IPS-15b (cell line): Measurements from ENCODE around the gene MDFIC.

Experiments
- H3K27me3 ChIP-seq: one replicate; pipeline ENCODE4 v1.6.1; 2013; ENCODE audit warnings: low read length; ENCODE audit not compliant: control insufficient read depth, insufficient read depth
- H3K36me3 ChIP-seq: one replicate; pipeline ENCODE4 v1.6.1; 2013; ENCODE audit warnings: low read length; ENCODE audit not compliant: control insufficient read depth, insufficient read depth
- H3K4me1 ChIP-seq: one replicate; pipeline ENCODE4 v1.6.1; 2013; ENCODE audit warnings: mild to moderate bottlenecking, low read length; ENCODE audit not compliant: control insufficient read depth, insufficient read depth
- H3K4me3 ChIP-seq: one replicate; pipeline ENCODE4 v1.5.1; 2013; ENCODE audit warnings: low read depth, low read length
- H3K9ac ChIP-seq: one replicate; pipeline ENCODE4 v1.6.1; 2013; ENCODE audit warnings: low read depth, mild to moderate bottlenecking, low read length
- H3K9me3 ChIP-seq: one replicate; pipeline ENCODE4 v1.6.1; 2013; ENCODE audit warnings: mild to moderate bottlenecking, low read length; ENCODE audit not compliant: control insufficient read depth, insufficient read depth

MDFIC gene

DNA sequence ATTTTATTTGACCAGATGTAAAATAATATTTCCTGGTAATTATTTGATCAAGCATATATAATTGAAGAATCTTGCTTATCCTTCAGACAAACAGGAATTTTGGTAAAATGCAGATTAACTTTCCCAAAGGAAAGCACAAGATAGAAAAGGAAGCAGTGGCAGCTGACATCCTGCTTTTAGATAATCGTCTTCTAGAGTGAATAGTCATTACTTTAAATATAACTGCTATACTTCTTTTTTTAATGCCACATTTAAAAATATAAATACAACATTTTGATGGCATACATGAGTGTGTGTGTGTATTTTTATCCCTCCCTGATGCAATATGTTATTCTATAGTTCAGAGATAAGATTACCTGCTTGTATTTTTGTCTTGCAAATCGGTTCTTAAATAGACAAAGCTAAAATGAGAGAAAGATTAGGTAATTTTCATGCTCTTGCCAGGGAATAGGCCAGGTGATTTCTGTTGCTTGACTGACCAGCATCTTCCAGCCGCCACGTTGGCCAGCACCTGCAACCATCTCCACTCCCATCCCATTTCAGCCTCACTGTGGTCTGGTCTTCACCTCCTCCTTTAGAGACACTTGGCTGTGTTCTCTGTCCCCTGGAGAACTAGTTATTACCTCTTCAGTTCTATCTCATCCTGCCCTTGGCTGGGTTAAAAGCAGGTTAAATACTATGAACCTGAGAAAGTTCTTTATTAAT, 58.1 kb downstream of the MDFIC start:
- no peak overlapping the region for H3K4me3 ChIP-seq
- H3K9me3 ChIP-seq = no peaks in the 10 kb centered on the region
- no peak overlapping the region for H3K9ac ChIP-seq
- no peaks in the 10 kb centered on the region for H3K4me1 ChIP-seq
- H3K27me3 ChIP-seq = no peaks in the 10 kb centered on the region
- H3K36me3 ChIP-seq = no peaks in the 10 kb centered on the region

DNA sequence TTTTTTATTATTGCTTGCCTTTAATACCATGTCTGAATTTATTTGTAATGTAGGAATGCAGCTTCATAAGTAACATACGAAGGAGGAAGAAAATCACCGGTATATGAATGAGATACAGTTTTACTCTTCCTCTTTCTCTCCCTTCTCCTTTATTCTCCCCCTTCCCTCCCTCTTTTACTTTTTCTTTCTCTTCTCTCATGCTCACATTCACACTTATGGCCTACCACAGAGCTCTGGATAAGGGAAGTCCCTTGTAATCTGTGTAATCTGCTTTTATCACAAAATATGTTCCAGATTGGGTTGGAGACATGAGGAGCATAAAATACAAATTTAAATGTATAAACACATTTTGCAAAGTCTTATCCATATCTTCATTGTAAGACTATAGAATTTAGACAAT, 59.4 kb downstream of the MDFIC start:
- Histone ChIP-seq H3K27me3 (no peaks in the 10 kb centered on the region), H3K9me3 (no peaks in the 10 kb centered on the region), H3K4me1 (no peaks in the 10 kb centered on the region), H3K4me3 (no peak overlapping the region), H3K9ac (no peak overlapping the region), H3K36me3 (no peaks in the 10 kb centered on the region)

DNA sequence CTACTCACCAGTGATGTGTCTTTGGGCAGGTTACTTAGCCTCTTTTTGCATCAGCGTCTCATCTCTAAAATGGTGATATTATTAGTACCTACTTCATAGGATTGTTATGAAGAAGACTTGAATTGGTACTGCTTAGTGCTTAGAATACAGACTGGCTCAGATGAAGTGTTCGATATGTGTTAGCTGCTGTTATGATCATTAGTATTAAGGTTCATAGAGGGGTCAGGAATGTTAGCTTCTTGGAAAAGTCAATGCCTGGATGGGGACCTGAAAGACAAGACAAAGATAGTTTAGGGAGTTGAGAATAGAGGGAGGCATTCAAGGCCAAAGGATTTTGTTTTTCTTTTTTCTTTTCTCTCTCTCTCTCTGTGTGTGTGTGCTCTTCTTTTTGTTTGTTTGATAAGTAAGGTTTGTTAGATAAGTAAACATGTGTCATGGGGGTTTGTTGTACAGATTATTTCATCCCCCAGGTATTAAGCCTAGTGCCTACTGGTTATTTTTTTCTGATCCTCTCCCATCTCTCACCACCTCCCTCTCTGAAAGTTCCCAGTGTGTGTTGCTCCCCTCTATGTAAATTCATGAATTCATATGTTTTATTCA, 63.3 kb downstream of the MDFIC start:
- no peaks in the 10 kb centered on the region for H3K9me3 ChIP-seq
- no peaks in the 10 kb centered on the region for H3K27me3 ChIP-seq

GRCh38 chr7:114986190-114987180, 64.6 kb downstream of the MDFIC start:
- Histone ChIP-seq H3K27me3 (no peaks in the 10 kb centered on the region), H3K36me3 (no peaks in the 10 kb centered on the region), H3K9ac (no peak overlapping the region), H3K4me1 (no peaks in the 10 kb centered on the region), H3K9me3 (no peaks in the 10 kb centered on the region), H3K4me3 (no peak overlapping the region)

More for the DNA sequence above, 63.3 kb downstream of the MDFIC start:
- Histone ChIP-seq H3K36me3 (no peaks in the 10 kb centered on the region), H3K4me3 (no peak overlapping the region), H3K4me1 (no peaks in the 10 kb centered on the region), H3K9ac (no peak overlapping the region)

- no peaks in the 10 kb centered on the region for H3K36me3 ChIP-seq
- no peak overlapping the region for H3K9ac ChIP-seq
- no peak overlapping the region for H3K4me3 ChIP-seq
- no peaks in the 10 kb centered on the region for H3K9me3 ChIP-seq
- H3K4me1 ChIP-seq = no peaks in the 10 kb centered on the region
- H3K27me3 ChIP-seq = no peaks in the 10 kb centered on the region
Measured at GRCh38 chr7:114988026-114988425, 66.1 kb downstream of the MDFIC start.

GRCh38 chr7:114988755-114989375, 67.0 kb downstream of the MDFIC start:
- Histone ChIP-seq H3K9ac (no peak overlapping the region), H3K4me1 (no peaks in the 10 kb centered on the region), H3K9me3 (no peaks in the 10 kb centered on the region), H3K4me3 (no peak overlapping the region), H3K36me3 (no peaks in the 10 kb centered on the region), H3K27me3 (no peaks in the 10 kb centered on the region)

GRCh38 chr7:114989531-114989930, 67.6 kb downstream of the MDFIC start:
- Histone ChIP-seq H3K4me1 (no peaks in the 10 kb centered on the region), H3K36me3 (no peaks in the 10 kb centered on the region), H3K27me3 (no peaks in the 10 kb centered on the region), H3K4me3 (no peak overlapping the region), H3K9ac (no peak overlapping the region), H3K9me3 (no peaks in the 10 kb centered on the region)

DNA sequence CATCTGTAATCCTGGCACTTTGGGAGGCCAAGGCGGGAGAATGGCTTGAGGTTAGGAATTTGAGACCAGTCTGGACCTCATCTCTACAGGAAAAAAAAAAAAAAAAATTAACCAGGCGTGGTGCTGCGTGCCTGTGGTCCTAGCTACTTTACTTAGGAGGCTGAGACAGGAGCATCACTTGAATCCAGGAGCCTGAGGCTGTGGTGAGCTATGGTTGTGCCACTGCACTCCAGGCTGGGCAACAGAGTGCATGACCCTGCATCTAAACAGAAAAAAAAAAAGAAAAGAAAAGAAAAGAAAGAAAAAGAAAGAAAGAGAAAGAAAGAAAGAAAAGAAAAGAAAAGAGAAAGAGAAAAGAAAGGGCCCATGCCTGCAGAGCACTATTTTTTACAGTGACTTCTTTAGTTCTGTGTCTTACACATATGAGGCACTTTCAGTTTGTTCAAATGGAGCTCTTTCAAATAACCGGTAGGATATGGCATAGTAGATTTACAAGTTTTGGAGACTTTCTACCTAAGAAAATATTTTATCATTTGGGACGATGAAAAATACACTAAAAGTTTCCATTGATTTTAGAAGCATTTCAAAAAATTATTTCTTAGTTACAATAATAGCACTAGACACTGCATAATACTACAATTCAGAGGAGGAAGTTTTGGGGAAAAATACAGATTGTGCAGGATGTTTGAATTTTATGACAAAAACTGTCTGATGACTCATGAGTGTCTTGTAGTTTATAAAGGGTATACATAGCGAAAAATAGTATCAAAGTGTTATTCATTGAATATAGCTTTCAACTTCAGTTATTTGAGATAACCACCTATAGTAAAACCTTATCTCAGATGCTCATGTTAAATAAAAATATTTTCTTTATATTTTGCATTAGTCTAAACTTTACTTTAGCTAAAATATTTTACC, 75.9 kb downstream of the MDFIC start:
- Histone ChIP-seq H3K4me1 (peaks cover 4% of the 10 kb centered on the region), H3K27me3 (no peaks in the 10 kb centered on the region), H3K36me3 (no peaks in the 10 kb centered on the region), H3K9me3 (no peaks in the 10 kb centered on the region), H3K4me3 (no peak overlapping the region), H3K9ac (no peak overlapping the region)

DNA sequence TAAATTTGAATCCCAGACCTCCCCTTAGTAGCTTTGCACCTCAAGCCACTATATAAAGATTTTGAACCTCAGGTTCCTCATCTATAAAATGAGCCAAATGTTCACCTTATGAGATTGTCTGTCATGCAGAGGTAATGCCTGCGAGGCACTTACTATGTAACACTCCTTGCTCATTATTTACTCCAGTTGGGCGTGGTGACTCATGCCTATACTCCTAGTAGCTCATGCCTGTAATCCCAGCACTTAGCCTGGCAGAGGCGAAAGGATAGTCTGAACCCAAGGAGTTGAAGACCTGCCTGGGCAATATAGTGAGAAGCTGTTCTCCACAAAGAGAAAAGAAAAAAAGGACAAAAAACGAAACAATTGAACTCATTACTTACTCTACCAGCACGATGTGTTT, 82.2 kb downstream of the MDFIC start:
- H3K4me1 ChIP-seq = peaks cover 20% of the 10 kb centered on the region
- H3K36me3 ChIP-seq = no peaks in the 10 kb centered on the region
- no peak overlapping the region for H3K4me3 ChIP-seq
- peaks cover 12% of the 10 kb centered on the region for H3K27me3 ChIP-seq
- no peak overlapping the region for H3K9ac ChIP-seq
- no peaks in the 10 kb centered on the region for H3K9me3 ChIP-seq

GRCh38 chr7:115005251-115005650, 83.4 kb downstream of the MDFIC start:
- H3K4me3 ChIP-seq = no peak overlapping the region
- H3K9me3 ChIP-seq = no peaks in the 10 kb centered on the region
- no peak overlapping the region for H3K9ac ChIP-seq
- no peaks in the 10 kb centered on the region for H3K36me3 ChIP-seq
- peaks cover 26% of the 10 kb centered on the region for H3K4me1 ChIP-seq
- peaks cover 12% of the 10 kb centered on the region for H3K27me3 ChIP-seq

- Histone ChIP-seq H3K9ac (no peak overlapping the region), H3K4me3 (no peak overlapping the region), H3K4me1 (peaks cover 26% of the 10 kb centered on the region), H3K9me3 (no peaks in the 10 kb centered on the region), H3K36me3 (no peaks in the 10 kb centered on the region), H3K27me3 (peaks cover 12% of the 10 kb centered on the region)
Measured at GRCh38 chr7:115005953-115006352, 84.1 kb downstream of the MDFIC start.
